Muscle layer of colon (tissue), 2 donors: ENCODE measurements around the gene IL24.

Source experiments
- H3K27ac ChIP-seq: one replicate; pipeline ENCODE4 v1.7.0; 2013; ENCODE audit warnings: low read depth, mild to moderate bottlenecking, low read length, moderate library complexity
- H3K27me3 ChIP-seq, 2 donors: one replicate each; pipeline ENCODE4 v1.7.0; 2013; ENCODE audit warnings: low read length in 2 of 2, mild to moderate bottlenecking in 2 of 2; ENCODE audit not compliant: insufficient read depth in 2 of 2, control insufficient read depth in 1 of 2
- H3K36me3 ChIP-seq: one replicate; pipeline ENCODE4 v1.7.0; 2013; ENCODE audit warnings: mild to moderate bottlenecking, low read length; ENCODE audit not compliant: insufficient read depth
- H3K4me1 ChIP-seq: one replicate; pipeline ENCODE4 v1.7.0; 2013; ENCODE audit warnings: mild to moderate bottlenecking, low read length; ENCODE audit not compliant: insufficient read depth
- H3K4me3 ChIP-seq, 2 donors: one replicate each; pipeline ENCODE4 v1.7.0; 2013; ENCODE audit warnings: low read length in 2 of 2, low read depth in 1 of 2, mild to moderate bottlenecking in 1 of 2, moderate library complexity in 1 of 2
- H3K9ac ChIP-seq: one replicate; pipeline ENCODE4 v1.7.0; 2013; ENCODE audit warnings: low read length
- H3K9me3 ChIP-seq: one replicate; pipeline ENCODE4 v1.7.0; 2013; ENCODE audit warnings: mild to moderate bottlenecking, low read length
- donor health status: abdominal sarcoma.
- donor health status: Adenocarcinoma of cecum.

Gene IL24

GRCh38 chr1:206907304-206907991, 10.2 kb downstream of the IL24 start:
- Histone ChIP-seq H3K4me3 (no peak overlapping the region), H3K36me3 (no peaks in the 10 kb centered on the region), H3K9ac (no peak overlapping the region), H3K9me3 (no peaks in the 10 kb centered on the region), H3K27me3 (peaks cover 6 to 15% of the 10 kb centered on the region in 2 donors), H3K4me1 (no peaks in the 10 kb centered on the region), H3K27ac (no peak overlapping the region)

- H3K36me3 ChIP-seq = no peaks in the 10 kb centered on the region
- H3K27ac ChIP-seq = no peak overlapping the region
- H3K9me3 ChIP-seq = no peaks in the 10 kb centered on the region
- H3K27me3 ChIP-seq = peaks cover 6 to 15% of the 10 kb centered on the region in 2 donors
- no peaks in the 10 kb centered on the region for H3K4me1 ChIP-seq
- H3K4me3 ChIP-seq = no peak overlapping the region
- H3K9ac ChIP-seq = no peak overlapping the region
Measured at GRCh38 chr1:206908038-206908437, 10.8 kb downstream of the IL24 start.

GRCh38 chr1:206909161-206909882, 12.1 kb downstream of the IL24 start:
- Histone ChIP-seq H3K27ac (no peak overlapping the region), H3K4me3 (peak overlapping the region; percentile 39 to 50), H3K9ac (no peak overlapping the region), H3K4me1 (no peaks in the 10 kb centered on the region), H3K9me3 (no peaks in the 10 kb centered on the region), H3K36me3 (no peaks in the 10 kb centered on the region), H3K27me3 (peaks cover 6 to 15% of the 10 kb centered on the region in 2 donors)

- Histone ChIP-seq H3K36me3 (no peaks in the 10 kb centered on the region), H3K9me3 (no peaks in the 10 kb centered on the region), H3K27ac (no peak overlapping the region), H3K4me1 (no peaks in the 10 kb centered on the region), H3K9ac (no peak overlapping the region), H3K27me3 (peaks cover 6 to 15% of the 10 kb centered on the region in 2 donors), H3K4me3 (peak overlapping the region; percentile 39 to 50)
Measured at GRCh38 chr1:206909883-206910318, 12.7 kb downstream of the IL24 start.

- Histone ChIP-seq H3K9ac (no peak overlapping the region), H3K4me3 (no peak overlapping the region), H3K9me3 (no peaks in the 10 kb centered on the region), H3K4me1 (no peaks in the 10 kb centered on the region), H3K36me3 (no peaks in the 10 kb centered on the region), H3K27me3 (peaks cover 6 to 15% of the 10 kb centered on the region in 2 donors), H3K27ac (no peak overlapping the region)
Measured at GRCh38 chr1:206911064-206911663, 13.9 kb downstream of the IL24 start.

GRCh38 chr1:206912445-206913095, 15.3 kb downstream of the IL24 start:
- H3K4me3 ChIP-seq = no peak overlapping the region
- H3K27me3 ChIP-seq = peaks cover 6 to 15% of the 10 kb centered on the region in 2 donors
- no peak overlapping the region for H3K9ac ChIP-seq

GRCh38 chr1:206913766-206914537, 16.7 kb downstream of the IL24 start:
- no peak overlapping the region for H3K9ac ChIP-seq
- no peaks in the 10 kb centered on the region for H3K4me1 ChIP-seq
- H3K27ac ChIP-seq = no peak overlapping the region
- no peaks in the 10 kb centered on the region for H3K36me3 ChIP-seq
- H3K4me3 ChIP-seq = no peak overlapping the region
- H3K9me3 ChIP-seq = no peaks in the 10 kb centered on the region
- H3K27me3 ChIP-seq = peaks cover 6 to 13% of the 10 kb centered on the region in 2 donors

More at GRCh38 chr1:206912445-206913095, 15.3 kb downstream of the IL24 start:
- Histone ChIP-seq H3K27ac (no peak overlapping the region), H3K4me1 (no peaks in the 10 kb centered on the region), H3K9me3 (no peaks in the 10 kb centered on the region), H3K36me3 (no peaks in the 10 kb centered on the region)

GRCh38 chr1:206915030-206915735, 17.9 kb downstream of the IL24 start:
- no peak overlapping the region for H3K4me3 ChIP-seq
- H3K27ac ChIP-seq = no peak overlapping the region
- H3K4me1 ChIP-seq = no peaks in the 10 kb centered on the region
- no peak overlapping the region for H3K9ac ChIP-seq
- no peaks in the 10 kb centered on the region for H3K9me3 ChIP-seq
- H3K27me3 ChIP-seq = peaks cover under 1 to 3% of the 10 kb centered on the region in 2 donors
- no peaks in the 10 kb centered on the region for H3K36me3 ChIP-seq

- H3K27me3 ChIP-seq = no peaks in the 10 kb centered on the region
- no peak overlapping the region for H3K9ac ChIP-seq
- no peaks in the 10 kb centered on the region for H3K4me1 ChIP-seq
- no peaks in the 10 kb centered on the region for H3K9me3 ChIP-seq
- H3K36me3 ChIP-seq = no peaks in the 10 kb centered on the region
- no peak overlapping the region for H3K4me3 ChIP-seq
- H3K27ac ChIP-seq = no peak overlapping the region
Measured at GRCh38 chr1:206916000-206916709, 18.9 kb downstream of the IL24 start.

- Histone ChIP-seq H3K4me1 (no peaks in the 10 kb centered on the region), H3K27me3 (no peaks in the 10 kb centered on the region), H3K9ac (no peak overlapping the region), H3K9me3 (no peaks in the 10 kb centered on the region), H3K36me3 (no peaks in the 10 kb centered on the region), H3K4me3 (no peak overlapping the region), H3K27ac (no peak overlapping the region)
Measured at GRCh38 chr1:206918076-206918475, 20.8 kb downstream of the IL24 start.
